NT2/D1 (cell line): ENCODE data around the gene ACVR2B.

Experiments
- YY1 ChIP-seq: IDR thresholded peaks from 2 replicates; pipeline ENCODE4 v1.6.1; 2011; ENCODE audit not compliant: insufficient read length, insufficient read depth
- ZNF274 ChIP-seq: IDR thresholded peaks from 2 replicates; pipeline ENCODE4 v1.6.1; 2011; ENCODE audit warnings: mild to moderate bottlenecking, low read depth, low read length

GRCh38 chr3:38515367-38515766 is 61.7 kb downstream of the ACVR2B start:
- TF ChIP-seq YY1 (no peak), ZNF274 (no peak)
